SU-DHL-6 (cell line): ENCODE measurements around the gene PDK3.

Experiments used
- H2AFZ ChIP-seq: fragments of 200-600 bp; sonication (generic); 2 replicates; pipeline ENCODE4 v1.6.1; 2014; ENCODE audit warnings: low read depth, mild to moderate bottlenecking, moderate library complexity, mixed read lengths, antibody characterized with exemption, low read length; ENCODE audit not compliant: severe bottlenecking
- H3F3A ChIP-seq: fragments of 200-600 bp; shearing (Covaris generic); 2 replicates; pipeline ENCODE4 v1.6.0; 2016; ENCODE audit warnings: antibody characterized with exemption, mild to moderate bottlenecking; ENCODE audit not compliant: insufficient read depth
- H3K27ac ChIP-seq: fragments of 200-600 bp; sonication (generic); 2 replicates; pipeline ENCODE4 v1.5.1; 2016; ENCODE audit warnings: low read depth, mild to moderate bottlenecking, low read length, moderate library complexity, mixed read lengths
- H3K27me3 ChIP-seq: fragments of 200-600 bp; sonication (generic), shearing (Covaris generic); 2 replicates; pipeline ENCODE4 v1.6.0; 2014; ENCODE audit warnings: mild to moderate bottlenecking, low read length
- H3K36me3 ChIP-seq: fragments of 200-600 bp; sonication (generic); 2 replicates; pipeline ENCODE4 v1.6.1; 2014; ENCODE audit warnings: mild to moderate bottlenecking, low read length, mixed read lengths
- H3K4me2 ChIP-seq: fragments of 300-600, 200-600 bp; shearing (Covaris generic), sonication (generic); 2 replicates; pipeline ENCODE4 v1.6.0; 2014; ENCODE audit warnings: low read length, low read depth, mild to moderate bottlenecking; ENCODE audit not compliant: poor library complexity, severe bottlenecking
- H3K4me3 ChIP-seq: fragments of 200-600 bp; sonication (generic); 2 replicates; pipeline ENCODE4 v1.5.1; 2014; ENCODE audit warnings: antibody characterized with exemption, low read length, mild to moderate bottlenecking, mixed read lengths; ENCODE audit not compliant: insufficient read depth, poor library complexity, severe bottlenecking
- H3K79me2 ChIP-seq: fragments of 200-600 bp; sonication (generic); 2 replicates; pipeline ENCODE4 v1.6.1; 2014; ENCODE audit warnings: mild to moderate bottlenecking, low read length, moderate library complexity; ENCODE audit not compliant: insufficient read depth
- H3K9ac ChIP-seq: fragments of 200-600 bp; sonication (generic); 2 replicates; pipeline ENCODE4 v1.7.0; 2014; ENCODE audit warnings: mild to moderate bottlenecking, low read length
- H3K9me2 ChIP-seq: fragments of 200-600 bp; sonication (generic); replicated peaks from 2 replicates; pipeline ENCODE4 v1.6.1; 2014; ENCODE audit warnings: low read length; ENCODE audit not compliant: insufficient read depth
- H3K9me3 ChIP-seq: fragments of 200-600 bp; sonication (generic); 2 replicates; pipeline ENCODE4 v1.6.1; 2014; ENCODE audit warnings: low read length, mixed read lengths; ENCODE audit not compliant: insufficient read depth
- H4K20me1 ChIP-seq: fragments of 200-600 bp; sonication (generic); 2 replicates; pipeline ENCODE4 v1.6.1; 2014; ENCODE audit warnings: low read depth, mild to moderate bottlenecking, antibody characterized with exemption, low read length, moderate library complexity, mixed read lengths
- EZH2phosphoT487 ChIP-seq: fragments of 200-600 bp; sonication (generic), shearing (Covaris generic); conservative IDR thresholded peaks from 2 replicates; pipeline ENCODE4 v1.6.1; 2018; ENCODE audit warnings: mild to moderate bottlenecking, antibody characterized with exemption, low read length, moderate library complexity, mixed read lengths
- TF ChIP-seq, protein P1 (sequence below): fragments of 200-600 bp; sonication (generic); IDR thresholded peaks from one replicate; pipeline ENCODE4 v1.5.1; 2017; ENCODE audit warnings: antibody characterized with exemption, mild to moderate bottlenecking, low read length, moderate library complexity; ENCODE audit not compliant: insufficient read depth, poor library complexity, severe bottlenecking

PDK3 gene

DNA sequence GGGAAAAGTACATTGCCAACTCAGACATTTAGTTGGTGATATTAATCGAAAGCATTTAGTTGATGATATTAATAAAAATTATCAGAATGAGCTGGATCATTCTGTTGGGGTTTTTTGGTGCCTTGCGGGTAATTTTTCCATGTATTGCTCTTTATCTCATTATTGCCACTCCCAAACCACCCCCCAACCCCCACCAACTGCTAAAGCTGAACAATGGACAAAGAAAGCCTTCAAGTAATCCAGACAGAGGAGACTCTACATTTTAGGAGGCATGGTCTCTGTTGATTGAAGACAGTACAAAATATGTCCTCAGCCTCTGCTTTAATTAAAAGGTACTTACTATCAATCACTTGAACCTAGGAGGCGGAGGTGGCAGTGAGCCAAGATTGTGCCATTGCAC is 22.5 kb downstream of the PDK3 start:
- TF ChIP-seq, protein P1, sequence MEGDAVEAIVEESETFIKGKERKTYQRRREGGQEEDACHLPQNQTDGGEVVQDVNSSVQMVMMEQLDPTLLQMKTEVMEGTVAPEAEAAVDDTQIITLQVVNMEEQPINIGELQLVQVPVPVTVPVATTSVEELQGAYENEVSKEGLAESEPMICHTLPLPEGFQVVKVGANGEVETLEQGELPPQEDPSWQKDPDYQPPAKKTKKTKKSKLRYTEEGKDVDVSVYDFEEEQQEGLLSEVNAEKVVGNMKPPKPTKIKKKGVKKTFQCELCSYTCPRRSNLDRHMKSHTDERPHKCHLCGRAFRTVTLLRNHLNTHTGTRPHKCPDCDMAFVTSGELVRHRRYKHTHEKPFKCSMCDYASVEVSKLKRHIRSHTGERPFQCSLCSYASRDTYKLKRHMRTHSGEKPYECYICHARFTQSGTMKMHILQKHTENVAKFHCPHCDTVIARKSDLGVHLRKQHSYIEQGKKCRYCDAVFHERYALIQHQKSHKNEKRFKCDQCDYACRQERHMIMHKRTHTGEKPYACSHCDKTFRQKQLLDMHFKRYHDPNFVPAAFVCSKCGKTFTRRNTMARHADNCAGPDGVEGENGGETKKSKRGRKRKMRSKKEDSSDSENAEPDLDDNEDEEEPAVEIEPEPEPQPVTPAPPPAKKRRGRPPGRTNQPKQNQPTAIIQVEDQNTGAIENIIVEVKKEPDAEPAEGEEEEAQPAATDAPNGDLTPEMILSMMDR: no peak
- TF ChIP-seq EZH2phosphoT487: no peak
- no peaks in the 10 kb centered on the region for H3K9me3 ChIP-seq
- no peaks in the 10 kb centered on the region for H4K20me1 ChIP-seq
- H3F3A ChIP-seq: no peaks in the 10 kb centered on the region
- H3K36me3 ChIP-seq: no peaks in the 10 kb centered on the region
- no peak overlapping the region for H3K4me3 ChIP-seq
- no peaks in the 10 kb centered on the region for H3K9me2 ChIP-seq
- no peak overlapping the region for H3K9ac ChIP-seq
- no peaks in the 10 kb centered on the region; the same call in 1 of the 2 replicates for H3K79me2 ChIP-seq
- H3K27ac ChIP-seq: no peak overlapping the region
- no peaks in the 10 kb centered on the region for H3K27me3 ChIP-seq
- no peak overlapping the region for H2AFZ ChIP-seq
- H3K4me2 ChIP-seq: no peak overlapping the region

DNA sequence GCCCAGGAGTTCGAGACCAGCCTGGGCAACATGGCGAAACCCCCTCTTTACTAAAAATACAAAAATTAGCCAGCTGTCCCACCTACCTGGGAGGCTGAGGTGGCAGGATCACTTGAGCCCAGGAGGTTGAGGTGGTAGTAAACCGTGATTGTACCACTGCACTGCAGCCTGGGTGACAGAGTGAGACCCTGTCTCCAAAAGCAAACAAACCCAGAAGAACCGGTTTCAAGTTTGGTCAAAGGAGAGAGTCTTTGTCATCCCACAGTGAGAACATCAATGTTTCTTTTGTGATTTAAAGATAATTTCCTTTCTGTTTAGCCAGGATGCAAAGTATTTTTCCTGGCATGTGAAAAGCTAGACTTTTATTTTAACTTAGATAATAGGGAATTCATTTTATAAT is 26.7 kb downstream of the PDK3 start:
- Histone ChIP-seq H3K4me2 (no peak overlapping the region), H3K9me2 (no peaks in the 10 kb centered on the region), H3K9me3 (no peaks in the 10 kb centered on the region), H3K79me2 (no peaks in the 10 kb centered on the region), H4K20me1 (no peaks in the 10 kb centered on the region), H3K4me3 (no peak overlapping the region), H3K36me3 (no peaks in the 10 kb centered on the region), H3K9ac (no peak overlapping the region), H3K27ac (no peak overlapping the region), H3K27me3 (no peaks in the 10 kb centered on the region), H3F3A (no peaks in the 10 kb centered on the region), H2AFZ (no peak overlapping the region)
- TF ChIP-seq EZH2phosphoT487: no peak

DNA sequence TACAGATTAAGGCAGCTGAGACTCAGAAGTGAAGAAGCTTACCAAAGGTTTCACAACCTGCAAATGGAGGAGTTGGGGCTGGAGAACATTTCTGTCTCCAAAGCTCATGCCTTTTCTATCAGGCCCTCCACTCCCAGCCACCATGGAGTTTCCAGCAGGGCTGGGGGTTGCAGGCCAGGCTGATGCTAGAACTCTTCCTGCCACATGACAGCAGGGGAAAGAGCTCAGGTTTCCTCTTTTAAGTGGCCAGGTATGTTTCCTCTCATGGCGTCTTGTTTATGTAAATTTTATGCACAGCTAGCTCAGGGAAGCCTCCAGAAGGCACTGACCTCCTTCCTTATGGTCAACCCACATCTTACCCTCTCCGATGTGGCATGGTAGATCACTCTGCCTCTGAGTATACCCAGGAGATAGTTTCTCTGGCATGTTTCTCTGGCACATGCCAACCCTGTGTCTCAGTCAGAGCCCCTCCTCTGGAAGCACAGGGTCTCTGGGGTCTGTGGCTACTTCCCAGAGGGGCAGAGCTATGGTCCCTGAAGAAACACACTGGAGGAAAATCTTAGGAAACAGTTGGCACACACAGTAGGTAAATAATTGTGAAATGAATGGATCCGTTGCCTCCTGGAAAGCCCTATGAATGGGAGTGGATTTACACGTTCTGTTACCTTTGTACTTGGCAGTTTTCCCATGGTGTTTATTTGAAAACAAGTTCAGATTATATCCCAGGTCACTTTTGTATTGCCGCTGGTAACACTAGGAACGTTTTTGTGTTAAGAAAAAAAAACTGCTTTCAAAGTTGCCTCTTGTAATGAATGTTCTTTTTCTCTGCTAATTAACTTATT is 28.9 kb downstream of the PDK3 start:
- no peak for TF ChIP-seq EZH2phosphoT487
- no peak overlapping the region for H3K9ac ChIP-seq
- no peaks in the 10 kb centered on the region for H3K27me3 ChIP-seq
- no peaks in the 10 kb centered on the region for H3F3A ChIP-seq
- H3K4me3 ChIP-seq: no peak overlapping the region
- no peak overlapping the region for H2AFZ ChIP-seq
- H3K36me3 ChIP-seq: no peaks in the 10 kb centered on the region
- no peaks in the 10 kb centered on the region for H4K20me1 ChIP-seq
- no peaks in the 10 kb centered on the region for H3K9me2 ChIP-seq
- no peaks in the 10 kb centered on the region for H3K79me2 ChIP-seq
- H3K9me3 ChIP-seq: no peaks in the 10 kb centered on the region
- no peak overlapping the region for H3K27ac ChIP-seq
- no peak overlapping the region for H3K4me2 ChIP-seq

GRCh38 chrX:24494647-24495075 is 29.6 kb downstream of the PDK3 start:
- H3K9me2 ChIP-seq: no peaks in the 10 kb centered on the region
- H4K20me1 ChIP-seq: no peaks in the 10 kb centered on the region
- H3K27ac ChIP-seq: no peak overlapping the region
- H3K9me3 ChIP-seq: no peaks in the 10 kb centered on the region
- no peak overlapping the region for H3K4me2 ChIP-seq
- H3K4me3 ChIP-seq: no peak overlapping the region
- no peaks in the 10 kb centered on the region for H3K36me3 ChIP-seq
- H3F3A ChIP-seq: no peaks in the 10 kb centered on the region
- H3K79me2 ChIP-seq: no peaks in the 10 kb centered on the region
- H2AFZ ChIP-seq: no peak overlapping the region
- no peaks in the 10 kb centered on the region for H3K27me3 ChIP-seq
- no peak overlapping the region for H3K9ac ChIP-seq
- TF ChIP-seq, protein P1: no peak
- TF ChIP-seq EZH2phosphoT487: no peak
